ENCODE measurements around the gene ABHD2. TPM values are rescaled to one million over a fixed set of nuclear protein-coding genes. Genes with fewer than 3 reads are reported as not detected.

ABHD2 gene
- total and polyA plus RNA-seq, 9 donors, result 17.0 to 107 (median 89.5) TPM

GRCh38 chr15:89184886-89185526, 96.8 kb downstream of the ABHD2 start:
- DNase-seq, result no peak
- no peak overlapping the region for H3K27ac ChIP-seq
- intact Hi-C loops (cut with DNase I), result no loop called here
- TF ChIP-seq POLR2A (IDR thresholded peaks at IDR 0.05), result no peak
- no peak for TF ChIP-seq CTCF (IDR thresholded peaks at IDR 0.05)
- no peak for TF ChIP-seq EP300 (IDR thresholded peaks at IDR 0.05)
- no peaks in the 10 kb centered on the region for H3K36me3 ChIP-seq
- no peak overlapping the region for H3K4me3 ChIP-seq
- H3K9me3 ChIP-seq, result no peaks in the 10 kb centered on the region
- no peaks in the 10 kb centered on the region for H3K27me3 ChIP-seq
- H3K4me1 ChIP-seq (ENCODE audit: insufficient read depth), result no peaks in the 10 kb centered on the region
- WGBS, 3 donors, result 91 to 92% (median 92%) methylated on average over 12 of the region's 12 CpGs

GRCh38 chr15:89186803-89187202, 98.5 kb downstream of the ABHD2 start:
- intact Hi-C loops (cut with DNase I), result no loop called here
- no peaks in the 10 kb centered on the region for H3K36me3 ChIP-seq

DNA sequence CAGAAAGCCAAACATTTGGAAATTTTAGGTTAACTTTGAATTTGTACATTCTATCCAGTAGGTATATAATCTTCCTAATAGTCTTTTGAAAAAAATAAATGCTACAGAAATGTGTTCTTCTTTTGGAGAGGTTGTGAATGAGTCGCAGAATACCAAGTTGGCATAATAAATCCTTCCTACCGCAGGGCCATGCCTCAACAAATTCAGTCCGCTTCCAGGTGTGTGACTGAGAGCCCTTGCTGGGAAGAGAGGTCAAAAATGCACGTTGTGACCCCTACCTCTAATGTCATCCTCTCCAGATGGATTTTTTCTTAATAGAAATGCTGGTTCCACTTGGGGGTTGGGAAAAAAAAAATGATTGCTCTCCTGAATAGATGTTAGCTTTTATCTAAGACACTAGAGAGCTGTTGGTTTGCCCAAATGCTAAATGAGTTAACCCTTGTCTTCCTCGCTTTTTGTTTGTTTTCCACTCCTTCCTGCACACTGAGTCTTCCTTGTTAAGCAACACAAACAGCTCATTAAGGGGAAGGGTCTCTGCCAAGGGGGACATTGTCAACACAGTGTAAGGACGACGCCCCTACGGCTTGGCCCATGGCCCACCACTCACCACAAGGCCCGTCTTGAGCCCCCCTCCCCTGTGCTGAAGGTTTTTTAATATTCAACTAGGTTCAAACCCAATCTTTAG, 99.2 kb downstream of the ABHD2 start:
- 78 to 80% (median 79%) methylated on average over 9 of the region's 9 CpGs for WGBS, 3 donors
- H3K9me3 ChIP-seq, result no peaks in the 10 kb centered on the region
- no peak for DNase-seq
- H3K27ac ChIP-seq, result no peak overlapping the region
- intact Hi-C loops (cut with DNase I), result no loop called here
- TF ChIP-seq CTCF (IDR thresholded peaks at IDR 0.05) (no peak), POLR2A (IDR thresholded peaks at IDR 0.05) (no peak), EP300 (IDR thresholded peaks at IDR 0.05) (no peak)
- H3K27me3 ChIP-seq, result no peaks in the 10 kb centered on the region
- no peaks in the 10 kb centered on the region for H3K36me3 ChIP-seq
- no peaks in the 10 kb centered on the region for H3K4me1 ChIP-seq (ENCODE audit: insufficient read depth)
- H3K4me3 ChIP-seq, result no peak overlapping the region

More at GRCh38 chr15:89186803-89187202, 98.5 kb downstream of the ABHD2 start:
- no peak for DNase-seq
- H3K27me3 ChIP-seq, result no peaks in the 10 kb centered on the region
- WGBS, 3 donors, result 82 to 87% (median 84%) methylated on average over 6 of the region's 6 CpGs
- H3K9me3 ChIP-seq, result no peaks in the 10 kb centered on the region
- no peak overlapping the region for H3K27ac ChIP-seq
- no peak overlapping the region for H3K4me3 ChIP-seq
- TF ChIP-seq EP300 (IDR thresholded peaks at IDR 0.05) (no peak), CTCF (IDR thresholded peaks at IDR 0.05) (no peak), POLR2A (IDR thresholded peaks at IDR 0.05) (no peak)
- H3K4me1 ChIP-seq (ENCODE audit: insufficient read depth), result no peaks in the 10 kb centered on the region

DNA sequence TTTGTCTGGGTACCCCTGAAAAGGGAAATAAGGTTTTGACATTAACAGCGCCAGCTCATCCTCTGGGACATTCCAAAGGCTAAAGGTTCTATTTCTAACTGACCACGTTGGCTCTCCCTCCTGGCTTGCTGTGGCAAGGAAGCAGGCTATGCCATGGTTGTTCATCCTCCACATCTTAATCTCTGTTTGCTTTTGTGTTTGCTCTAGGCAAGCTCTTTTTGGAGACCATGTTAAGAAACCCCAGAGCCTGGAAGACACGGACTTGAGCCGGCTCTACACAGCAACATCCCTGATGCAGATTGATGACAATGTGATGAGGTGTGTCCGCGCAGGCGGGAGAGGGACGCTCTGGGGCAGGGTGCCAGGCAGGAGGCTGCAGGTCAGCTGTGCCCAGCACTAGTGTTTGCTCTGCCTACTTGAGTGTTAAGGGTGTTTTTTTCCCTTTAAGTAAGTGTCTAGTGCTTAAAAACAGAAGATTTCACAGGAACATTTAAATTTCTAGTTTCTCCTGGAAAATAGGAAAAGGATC, 99.8 kb downstream of the ABHD2 start:
- no peak for DNase-seq
- Histone ChIP-seq H3K9me3 (no peaks in the 10 kb centered on the region), H3K27me3 (no peaks in the 10 kb centered on the region), H3K27ac (no peak overlapping the region), H3K4me1 (ENCODE audit: insufficient read depth) (no peaks in the 10 kb centered on the region), H3K36me3 (no peaks in the 10 kb centered on the region), H3K4me3 (no peak overlapping the region)
- 88 to 93% (median 89%) methylated on average over 8 of the region's 8 CpGs for WGBS, 3 donors
- intact Hi-C loops (cut with DNase I), result no loop called here
- no peak for TF ChIP-seq POLR2A (IDR thresholded peaks at IDR 0.05)
- no peak for TF ChIP-seq CTCF (IDR thresholded peaks at IDR 0.05)
- no peak for TF ChIP-seq EP300 (IDR thresholded peaks at IDR 0.05)

Measured in ovary (tissue), 9 donors.